Trophoblast cell (in vitro differentiated cells and primary cell): ENCODE data around the gene NIT1.
A peak's percentile ranks its signal among the peaks of the same experiment; 100 is the strongest.

ENCODE experiments used
- DNase-seq, 2 donors: peaks; one replicate each; pipeline ENCODE4 v3.0.0-alpha.2; 2016
- H2AFZ ChIP-seq: 2 replicates; pipeline ENCODE4 v1.6.1; 2013; ENCODE audit warnings: low read length, moderate library complexity, mild to moderate bottlenecking; ENCODE audit not compliant: insufficient read depth, poor library complexity
- H2AK5ac ChIP-seq: 2 replicates; pipeline ENCODE4 v1.6.1; 2013; ENCODE audit warnings: mild to moderate bottlenecking, low read length
- H2BK120ac ChIP-seq: 2 replicates; pipeline ENCODE4 v1.6.1; 2013; ENCODE audit warnings: low read length, mild to moderate bottlenecking, moderate library complexity; ENCODE audit not compliant: insufficient read depth, poor library complexity
- H2BK12ac ChIP-seq: 2 replicates; pipeline ENCODE4 v1.6.1; 2013; ENCODE audit warnings: mild to moderate bottlenecking, low read length, moderate library complexity
- H2BK5ac ChIP-seq: 2 replicates; pipeline ENCODE4 v1.6.1; 2013; ENCODE audit warnings: low read length, low read depth, moderate library complexity, mild to moderate bottlenecking; ENCODE audit not compliant: poor library complexity
- H3K14ac ChIP-seq: 2 replicates; pipeline ENCODE4 v1.6.1; 2013; ENCODE audit warnings: mild to moderate bottlenecking, low read length
- H3K18ac ChIP-seq: 2 replicates; pipeline ENCODE4 v1.6.1; 2013; ENCODE audit warnings: mild to moderate bottlenecking, low read length
- H3K23ac ChIP-seq: 2 replicates; pipeline ENCODE4 v1.6.1; 2013; ENCODE audit warnings: low read length
- H3K27ac ChIP-seq: 2 replicates; pipeline ENCODE4 v1.5.1; 2013; ENCODE audit warnings: low read depth, mild to moderate bottlenecking, inconsistent platforms, low read length, moderate library complexity
- H3K27me3 ChIP-seq: 2 replicates; pipeline ENCODE4 v1.6.1; 2013; ENCODE audit warnings: inconsistent platforms, mild to moderate bottlenecking, low read length, moderate library complexity; ENCODE audit not compliant: insufficient read depth
- H3K36me3 ChIP-seq, 2 experiments: 1 replicate in 1 of 2; 2 replicates in 1 of 2; pipeline ENCODE4 v1.6.1; 2013; ENCODE audit warnings: low read length in 2 of 2, mild to moderate bottlenecking in 2 of 2, moderate library complexity in 1 of 2; ENCODE audit not compliant: insufficient read depth in 2 of 2, control insufficient read depth in 1 of 2
- H3K4ac ChIP-seq: 2 replicates; pipeline ENCODE4 v1.6.1; 2013; ENCODE audit warnings: low read depth, mild to moderate bottlenecking, low read length, moderate library complexity
- H3K4me1 ChIP-seq, 2 experiments: 1 replicate in 1 of 2; 2 replicates in 1 of 2; pipeline ENCODE4 v1.6.1; 2013; ENCODE audit warnings: low read length in 2 of 2, mild to moderate bottlenecking in 2 of 2, moderate library complexity in 1 of 2; ENCODE audit not compliant: insufficient read depth in 2 of 2, control insufficient read depth in 1 of 2
- H3K4me2 ChIP-seq: 2 replicates; pipeline ENCODE4 v1.6.1; 2013; ENCODE audit warnings: inconsistent platforms, mild to moderate bottlenecking, low read length, moderate library complexity
- H3K4me3 ChIP-seq: 2 replicates; pipeline ENCODE4 v1.5.1; 2013; ENCODE audit warnings: mild to moderate bottlenecking, low read depth, low read length, inconsistent platforms
- H3K79me1 ChIP-seq: one replicate; pipeline ENCODE4 v1.6.1; 2013; ENCODE audit warnings: low read length
- H3K79me2 ChIP-seq: 2 replicates; pipeline ENCODE4 v1.6.1; 2013; ENCODE audit warnings: low read length, mild to moderate bottlenecking; ENCODE audit not compliant: control insufficient read depth, insufficient read depth, poor library complexity
- H3K9ac ChIP-seq: 2 replicates; pipeline ENCODE4 v1.6.1; 2013; ENCODE audit warnings: mild to moderate bottlenecking, low read length
- H3K9me3 ChIP-seq: 2 replicates; pipeline ENCODE4 v1.6.1; 2013; ENCODE audit warnings: low read depth, mild to moderate bottlenecking, control low read depth, inconsistent platforms, low read length; ENCODE audit not compliant: insufficient read depth
- H4K12ac ChIP-seq: 2 replicates; pipeline ENCODE4 v1.6.1; 2013; ENCODE audit warnings: low read depth, mild to moderate bottlenecking, low read length, moderate library complexity
- H4K8ac ChIP-seq: 2 replicates; pipeline ENCODE4 v1.6.1; 2013; ENCODE audit warnings: low read depth, mild to moderate bottlenecking, low read length, moderate library complexity
- H4K91ac ChIP-seq: one replicate; pipeline ENCODE4 v1.6.1; 2013; ENCODE audit warnings: low read depth, mild to moderate bottlenecking, low read length, moderate library complexity
- WGBS: extraction: QIAGEN DNeasy Blood & Tissue Kit; methylation state at CpG from one replicate; pipeline ENCODE4 v1.1.7; 2013; ENCODE audit warnings: missing lambda C conversion rate; ENCODE audit not compliant: insufficient read length, insufficient coverage; ENCODE audit errors: extremely low coverage; 5-methylcytosine and 5-hydroxymethylcytosine counted together

NIT1 gene

GRCh38 chr1:161086457-161086856, 31.4 kb upstream of the NIT1 start:
- H3K27ac ChIP-seq: peak overlapping the region; percentile 99
- peak overlapping the region; percentile 98 for H2BK120ac ChIP-seq
- H3K18ac ChIP-seq: peak overlapping the region; percentile 63
- peaks cover 26% of the 10 kb centered on the region for H3K79me2 ChIP-seq
- peak overlapping the region; percentile 99 for H4K91ac ChIP-seq
- peak overlapping the region; percentile 91 for H2BK12ac ChIP-seq
- H3K4ac ChIP-seq: peak overlapping the region; percentile 84
- no peak overlapping the region for H3K9ac ChIP-seq
- no peak for DNase-seq
- H3K9me3 ChIP-seq: no peaks in the 10 kb centered on the region
- H3K14ac ChIP-seq: peak overlapping the region; percentile 96
- H3K4me2 ChIP-seq: peak overlapping the region; percentile 4
- H3K27me3 ChIP-seq: no peaks in the 10 kb centered on the region
- H4K12ac ChIP-seq: peak overlapping the region; percentile 20
- no peak overlapping the region for H3K4me3 ChIP-seq
- no peaks in the 10 kb centered on the region for H3K36me3 ChIP-seq
- peaks cover 69 to 79% of the 10 kb centered on the region in 2 experiments for H3K4me1 ChIP-seq
- no peak overlapping the region for H2AFZ ChIP-seq
- peak overlapping the region; percentile 99 for H2BK5ac ChIP-seq
- no peak overlapping the region for H3K23ac ChIP-seq
- peak overlapping the region; percentile 57 for H4K8ac ChIP-seq
- peaks cover 74% of the 10 kb centered on the region for H3K79me1 ChIP-seq
- peak overlapping the region; percentile 61 for H2AK5ac ChIP-seq
- WGBS: no CpG with 5 or more reads among the region's 4 CpGs

- Histone ChIP-seq H3K4me3 (peak overlapping the region; percentile 38), H3K79me1 (peaks cover 70% of the 10 kb centered on the region), H3K4ac (peak overlapping the region; percentile 23), H3K27me3 (no peaks in the 10 kb centered on the region), H3K9me3 (no peaks in the 10 kb centered on the region), H2BK120ac (peak overlapping the region; percentile 9), H3K36me3 (no peaks in the 10 kb centered on the region), H3K9ac (no peak overlapping the region), H3K4me2 (peak overlapping the region; percentile 43), H3K18ac (peak overlapping the region; percentile 62), H4K12ac (no peak overlapping the region), H3K23ac (no peak overlapping the region), H3K14ac (peak overlapping the region; percentile 52), H2BK12ac (peak overlapping the region; percentile 30), H4K91ac (peak overlapping the region; percentile 69), H2AK5ac (peak overlapping the region; percentile 24), H4K8ac (peak overlapping the region; percentile 24), H3K27ac (peak overlapping the region; percentile 18), H3K79me2 (peaks cover 22% of the 10 kb centered on the region), H2BK5ac (peak overlapping the region; percentile 52), H2AFZ (no peak overlapping the region), H3K4me1 (peaks cover 70 to 80% of the 10 kb centered on the region in 2 experiments)
- no CpG with 5 or more reads among the region's 3 CpGs for WGBS
- DNase-seq: no peak
These were observed 29.3 kb upstream of the NIT1 start for GRCh38 chr1:161088587-161089110.

- WGBS: no CpG with 5 or more reads among the region's 22 CpGs
- no peaks in the 10 kb centered on the region for H3K9me3 ChIP-seq
- H3K4ac ChIP-seq: peak within 1 kb of the TSS; percentile 23
- peak within 1 kb of the TSS; percentile 69 for H4K91ac ChIP-seq
- H3K9ac ChIP-seq: no peak within 1 kb of the TSS
- peak within 1 kb of the TSS; percentile 68 for H3K14ac ChIP-seq
- H3K79me1 ChIP-seq: peaks cover 62% of the 10 kb centered on the region
- peak within 1 kb of the TSS; percentile 38 for H3K4me3 ChIP-seq
- peak within 1 kb of the TSS; percentile 43 for H3K4me2 ChIP-seq
- H2AFZ ChIP-seq: no peak within 1 kb of the TSS
- H3K27ac ChIP-seq: peak within 1 kb of the TSS; percentile 18
- H2BK120ac ChIP-seq: peak within 1 kb of the TSS; percentile 46
- peak; percentile 63 to 77 for DNase-seq
- no peak within 1 kb of the TSS for H4K12ac ChIP-seq
- peaks cover 63 to 73% of the 10 kb centered on the region in 2 experiments for H3K4me1 ChIP-seq
- H2BK12ac ChIP-seq: peak within 1 kb of the TSS; percentile 91
- H4K8ac ChIP-seq: peak within 1 kb of the TSS; percentile 40
- no peak within 1 kb of the TSS for H3K23ac ChIP-seq
- H2BK5ac ChIP-seq: peak within 1 kb of the TSS; percentile 70
- no peaks in the 10 kb centered on the region for H3K27me3 ChIP-seq
- peak within 1 kb of the TSS; percentile 62 for H3K18ac ChIP-seq
- H2AK5ac ChIP-seq: peak within 1 kb of the TSS; percentile 49
- no peaks in the 10 kb centered on the region for H3K36me3 ChIP-seq
- peaks cover 19% of the 10 kb centered on the region for H3K79me2 ChIP-seq
These were observed 28.5 kb upstream of the NIT1 start, which contains the start of gene NECTIN4 for GRCh38 chr1:161089251-161089924. Gene NECTIN4, minus strand, starts transcription at chr1:161089558. Its CDS starts 262 bp downstream, at chr1:161089296.

- peak overlapping the region; percentile 68 for H3K14ac ChIP-seq
- H3K9ac ChIP-seq: no peak overlapping the region
- no peak overlapping the region for H3K4me3 ChIP-seq
- H2BK5ac ChIP-seq: peak overlapping the region; percentile 70
- no peaks in the 10 kb centered on the region for H3K36me3 ChIP-seq
- H2AFZ ChIP-seq: no peak overlapping the region
- WGBS: no CpG with 5 or more reads among the region's 5 CpGs
- peak overlapping the region; percentile 16 for H3K4ac ChIP-seq
- peak overlapping the region; percentile 52 for H3K18ac ChIP-seq
- no peaks in the 10 kb centered on the region for H3K27me3 ChIP-seq
- H3K4me1 ChIP-seq: peaks cover 58 to 68% of the 10 kb centered on the region in 2 experiments
- peak overlapping the region; percentile 43 for H3K4me2 ChIP-seq
- H3K27ac ChIP-seq: peak overlapping the region; percentile 18
- peak overlapping the region; percentile 69 for H4K91ac ChIP-seq
- H3K79me1 ChIP-seq: peaks cover 57% of the 10 kb centered on the region
- H2BK120ac ChIP-seq: peak overlapping the region; percentile 46
- no peaks in the 10 kb centered on the region for H3K9me3 ChIP-seq
- no peak overlapping the region for H4K12ac ChIP-seq
- peak overlapping the region; percentile 49 for H2AK5ac ChIP-seq
- DNase-seq: peak in 1 of 2 donors; percentile 61
- H4K8ac ChIP-seq: peak overlapping the region; percentile 40
- no peak overlapping the region for H3K23ac ChIP-seq
- peak overlapping the region; percentile 91 for H2BK12ac ChIP-seq
- peaks cover 17% of the 10 kb centered on the region for H3K79me2 ChIP-seq
These were observed 28.0 kb upstream of the NIT1 start for GRCh38 chr1:161089938-161090337.
